Activated T-helper 1 cell treated with Interleukin-2 at 50 U/mL for 16 hours (primary cell): ENCODE measurements around the gene HECTD4.

Experiments used
- DNase-seq: peaks from one replicate; pipeline ENCODE4 v3.0.0-alpha.2; 2020; ENCODE audit warnings: low read depth

Gene HECTD4

DNA sequence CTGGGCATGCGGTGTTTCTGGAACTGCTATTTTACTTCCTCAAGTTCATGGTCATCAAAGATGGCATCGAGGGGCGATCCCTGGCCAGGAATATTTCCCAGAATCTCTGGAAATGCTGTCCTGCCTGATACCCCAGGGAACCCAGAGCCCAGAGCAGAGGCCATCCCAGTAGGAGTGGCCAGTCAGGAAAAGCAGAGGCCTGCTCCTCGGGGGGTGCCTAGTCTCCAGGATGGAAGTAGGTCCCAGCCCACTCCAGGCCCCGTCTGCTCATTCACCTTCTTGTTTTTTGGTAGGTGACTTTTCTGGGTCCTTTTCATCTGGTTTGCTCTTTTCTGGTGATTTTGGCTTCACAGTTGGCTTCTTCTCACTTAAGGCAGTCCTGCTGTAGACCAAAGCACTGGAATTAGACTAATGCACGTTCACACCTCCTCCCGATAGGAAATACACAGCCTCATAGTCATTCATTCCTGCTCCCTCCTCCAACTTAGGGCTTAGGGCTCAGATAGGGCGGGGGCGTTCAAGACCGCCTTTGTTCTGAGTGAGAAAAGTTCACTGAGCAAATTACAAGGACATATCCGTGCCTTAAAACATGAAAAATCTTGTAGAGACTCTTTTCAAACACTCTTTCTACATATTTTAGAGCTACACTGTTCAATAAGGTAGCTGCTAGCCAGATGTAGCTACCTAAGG lies 205.8 kb downstream of the HECTD4 start:
- DNase-seq = no peak

DNA sequence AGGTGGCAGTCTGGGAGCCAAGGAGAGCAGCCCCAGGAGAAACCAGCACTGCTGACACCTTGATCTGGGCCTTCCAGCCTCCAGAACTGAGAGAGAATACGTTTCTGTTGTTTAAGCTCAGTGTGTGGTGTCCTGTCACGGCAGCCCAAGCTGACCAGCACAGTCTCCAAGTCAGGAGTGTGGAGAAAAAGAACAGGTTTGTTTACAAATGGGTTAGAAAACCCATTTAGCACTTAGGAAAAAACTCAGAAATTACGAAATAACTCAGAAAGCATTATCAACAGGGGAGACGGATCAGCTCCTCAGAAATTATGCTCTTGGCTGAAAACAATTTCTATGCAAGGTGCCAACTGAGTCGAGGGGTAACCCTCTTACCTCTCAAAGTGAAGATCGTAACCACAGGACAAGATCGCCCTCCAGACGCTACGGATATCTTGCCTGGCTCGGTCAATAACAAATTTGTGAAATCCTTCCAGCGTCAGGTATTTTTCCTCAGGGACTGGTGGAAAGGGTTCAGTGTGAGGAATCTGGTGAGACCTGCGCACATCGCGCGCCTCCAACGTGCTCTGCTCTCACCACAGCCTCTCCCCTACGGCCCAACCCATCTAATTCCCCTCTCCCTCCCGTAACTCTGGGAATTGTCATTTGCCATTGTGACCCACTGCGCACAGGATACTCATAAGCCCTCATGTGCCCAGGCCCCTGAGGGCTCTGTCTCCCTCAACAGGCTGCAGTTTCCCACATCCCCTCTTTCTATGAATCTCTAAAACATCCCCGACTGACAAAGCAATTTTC lies 206.7 kb downstream of the HECTD4 start:
- no peak for DNase-seq

DNA sequence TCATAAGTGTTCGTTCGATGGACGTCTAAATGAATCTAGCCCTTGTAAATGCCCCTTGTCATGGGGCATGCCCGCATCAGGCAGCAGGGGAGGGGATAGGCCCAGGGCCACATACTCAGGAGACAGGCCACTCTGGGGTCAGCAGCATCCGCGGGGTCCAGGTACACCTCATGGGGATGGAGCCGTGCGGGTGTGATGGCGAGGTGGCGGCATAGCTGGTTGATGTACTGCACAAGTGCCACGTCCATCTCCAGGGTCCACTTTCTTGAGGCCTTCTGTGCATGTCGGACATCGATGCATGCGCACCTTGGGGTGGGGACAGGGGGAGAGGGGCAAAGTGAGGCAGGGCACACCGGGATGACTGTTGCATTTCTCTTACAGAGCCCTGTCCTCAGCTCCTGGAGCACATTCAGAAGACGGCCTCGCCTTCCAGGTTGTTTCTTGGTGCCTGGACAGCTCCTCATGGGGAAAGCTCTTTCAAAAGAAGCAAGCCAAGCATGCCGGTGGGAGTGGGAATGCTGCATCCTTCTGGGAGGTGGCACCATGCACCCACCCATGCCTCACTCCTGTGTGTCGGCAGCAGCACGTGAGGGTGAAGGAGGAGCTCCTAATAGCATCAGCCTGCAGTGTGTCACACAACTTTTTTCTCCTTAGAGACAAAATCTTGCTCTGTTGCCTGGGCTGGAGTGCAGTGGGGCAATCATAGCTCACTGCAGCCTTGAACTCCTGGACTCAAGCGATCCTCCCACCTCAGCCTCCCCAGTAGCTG lies 209.5 kb downstream of the HECTD4 start:
- no peak for DNase-seq

DNA sequence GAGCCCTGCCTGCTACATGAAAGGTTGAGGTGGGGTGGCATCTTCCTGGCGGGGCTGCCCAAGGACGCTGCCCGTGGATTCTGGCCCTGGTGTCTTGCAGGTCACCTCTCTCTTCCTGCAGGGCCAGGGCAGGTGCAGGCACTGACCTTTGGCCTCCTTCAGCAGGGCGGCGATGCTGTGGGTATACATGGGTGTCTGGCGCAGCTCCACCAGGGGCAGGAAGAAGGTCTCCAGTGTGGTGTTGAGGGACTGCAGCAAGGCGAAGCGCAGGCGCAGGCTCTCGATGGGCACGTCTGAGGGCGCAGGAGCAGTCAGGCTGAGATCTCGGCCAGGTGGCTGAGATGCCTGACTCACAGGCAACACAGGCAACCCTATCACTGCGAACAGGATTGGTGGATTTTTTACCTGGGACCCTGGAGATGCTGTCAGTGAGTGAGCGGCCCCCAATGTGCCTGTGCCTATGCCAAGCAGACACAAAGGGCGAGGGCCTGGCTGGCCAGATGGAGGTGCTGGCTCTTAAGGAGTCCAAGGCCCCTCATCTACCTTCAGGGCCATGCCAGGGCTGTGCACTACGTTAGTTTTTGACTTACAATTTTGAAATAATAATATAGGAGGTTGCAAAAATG lies 211.1 kb downstream of the HECTD4 start:
- DNase-seq = no peak

DNA sequence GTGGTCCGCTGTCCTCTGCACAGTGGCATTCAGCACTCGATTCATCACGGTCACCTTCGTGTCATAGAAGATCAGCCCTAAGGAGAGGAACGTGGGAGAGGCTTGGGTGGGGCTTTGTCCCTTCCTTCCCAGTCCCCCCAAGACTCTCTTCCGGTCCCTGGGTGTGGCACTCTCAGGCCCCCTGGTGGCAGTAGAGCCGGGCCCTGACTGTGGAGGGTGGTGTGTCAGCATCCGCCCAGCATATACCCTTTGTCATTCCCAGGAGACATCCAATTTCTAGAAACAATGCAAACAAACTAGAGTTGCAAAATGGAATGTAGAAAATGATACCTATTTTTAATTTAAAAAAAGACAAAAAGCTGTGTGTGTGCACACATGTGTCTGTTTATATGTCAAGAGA lies 211.9 kb downstream of the HECTD4 start:
- DNase-seq = no peak

DNA sequence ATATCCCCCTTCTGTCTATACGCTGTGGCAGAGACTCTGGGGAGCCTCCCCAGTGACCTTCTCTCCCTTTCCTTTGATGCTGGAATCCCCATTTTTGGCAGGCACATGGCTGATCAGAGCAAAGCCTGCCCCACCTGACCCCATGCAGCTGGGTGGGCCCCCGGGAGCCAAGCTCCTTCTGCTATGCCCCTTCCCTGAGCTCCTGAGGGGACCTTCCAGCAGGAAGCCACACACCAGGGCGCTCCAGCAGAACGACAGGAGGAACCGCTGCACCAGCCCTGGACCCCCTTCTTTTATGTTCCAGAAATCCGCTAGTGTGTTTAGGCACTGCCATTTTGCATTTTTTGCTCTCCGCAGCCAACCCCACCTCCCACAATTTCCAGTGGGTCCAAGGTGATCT lies 212.3 kb downstream of the HECTD4 start:
- no peak for DNase-seq

DNA sequence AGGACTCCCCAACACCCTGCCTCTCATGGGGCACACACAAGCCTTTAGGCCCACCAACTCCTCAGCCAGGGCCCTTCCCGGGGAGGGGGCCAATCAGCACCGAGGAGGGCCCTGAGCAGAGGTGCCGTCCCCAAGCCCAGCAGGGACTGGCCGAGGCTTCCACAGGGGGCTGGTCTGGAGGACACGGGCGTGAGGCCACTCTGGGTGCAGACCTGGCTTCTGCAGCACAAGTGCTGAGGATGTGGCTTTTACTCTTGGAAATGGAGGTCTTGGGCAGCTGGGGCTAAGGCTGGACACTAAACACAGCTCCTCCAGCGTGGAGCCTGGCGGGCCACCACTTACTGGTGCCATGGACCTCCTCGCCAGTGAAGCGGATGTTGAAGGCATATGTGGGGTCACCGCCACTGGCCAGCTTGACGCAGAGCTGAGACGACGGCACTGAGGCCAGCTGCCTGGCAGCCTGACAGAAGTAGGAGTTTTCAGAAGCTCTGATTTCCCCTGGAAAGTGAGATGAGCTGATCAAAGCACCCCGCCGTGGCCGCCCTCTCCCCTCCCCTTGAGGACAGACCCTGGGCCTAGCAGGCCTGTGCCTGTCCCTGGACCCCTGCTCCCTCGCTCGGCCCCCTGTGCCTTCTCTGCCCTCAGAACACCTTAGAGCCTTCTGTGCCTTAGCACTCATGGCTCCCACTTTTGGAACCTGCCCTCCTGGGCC lies 212.9 kb downstream of the HECTD4 start:
- no peak for DNase-seq

DNA sequence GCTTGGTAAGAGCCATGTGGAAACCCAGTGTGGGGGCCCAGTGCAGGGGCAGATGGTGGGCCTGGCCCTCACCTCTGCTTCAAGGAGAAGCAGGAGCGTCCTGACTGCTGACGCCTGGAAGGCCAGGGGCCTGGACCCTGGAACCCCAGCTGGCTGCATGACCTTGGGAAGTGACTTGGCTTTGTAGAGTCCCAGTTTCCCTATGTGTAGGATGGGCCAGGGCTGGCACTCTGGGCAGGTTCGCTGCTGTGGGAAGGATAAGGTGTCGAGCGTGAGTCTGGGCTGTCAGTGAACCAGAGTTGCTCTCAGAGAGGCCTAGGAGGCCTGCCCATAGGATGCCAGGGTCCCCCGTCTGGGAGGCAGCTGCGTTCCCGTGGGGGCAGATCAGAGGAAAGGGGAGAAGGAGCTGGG lies 213.7 kb downstream of the HECTD4 start:
- DNase-seq = no peak

DNA sequence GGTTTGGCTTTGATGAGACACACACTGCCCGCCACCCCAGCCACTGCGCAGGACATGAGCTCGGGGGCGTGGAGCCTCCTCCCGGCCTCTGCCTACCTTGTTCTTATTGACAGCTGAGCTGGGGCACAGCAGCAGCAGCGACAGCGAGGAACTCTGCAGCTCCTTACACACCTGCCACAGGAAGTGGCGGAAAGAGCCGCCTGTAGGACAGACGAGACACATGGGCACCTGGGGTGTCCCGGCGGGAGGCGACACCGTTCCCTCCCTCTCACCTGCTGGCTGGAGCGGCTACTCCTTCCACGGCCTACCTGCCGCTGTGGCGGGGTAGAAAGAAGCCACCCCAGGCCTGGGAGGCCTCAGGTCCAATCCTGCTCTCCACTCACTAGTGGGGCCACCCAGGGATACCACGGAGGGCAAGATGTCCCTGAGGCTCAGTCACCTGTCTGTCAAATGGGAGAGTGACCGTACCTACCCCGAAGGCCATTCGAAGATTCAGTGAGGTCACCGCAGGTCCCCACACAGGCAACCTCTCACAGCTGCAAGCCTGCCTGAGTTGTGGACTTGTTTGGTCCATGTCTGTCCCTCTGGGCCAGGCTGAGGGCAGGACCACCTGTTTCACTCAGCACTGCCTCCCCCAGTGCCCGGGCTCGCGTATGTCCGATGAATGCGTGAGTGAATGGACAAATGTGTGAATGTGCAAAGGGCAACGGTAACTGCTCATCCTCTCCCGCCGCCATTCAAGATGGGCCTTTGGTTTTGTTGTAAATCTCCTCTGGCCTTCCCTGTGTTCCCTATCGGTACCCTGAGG lies 214.3 kb downstream of the HECTD4 start:
- DNase-seq = no peak

DNA sequence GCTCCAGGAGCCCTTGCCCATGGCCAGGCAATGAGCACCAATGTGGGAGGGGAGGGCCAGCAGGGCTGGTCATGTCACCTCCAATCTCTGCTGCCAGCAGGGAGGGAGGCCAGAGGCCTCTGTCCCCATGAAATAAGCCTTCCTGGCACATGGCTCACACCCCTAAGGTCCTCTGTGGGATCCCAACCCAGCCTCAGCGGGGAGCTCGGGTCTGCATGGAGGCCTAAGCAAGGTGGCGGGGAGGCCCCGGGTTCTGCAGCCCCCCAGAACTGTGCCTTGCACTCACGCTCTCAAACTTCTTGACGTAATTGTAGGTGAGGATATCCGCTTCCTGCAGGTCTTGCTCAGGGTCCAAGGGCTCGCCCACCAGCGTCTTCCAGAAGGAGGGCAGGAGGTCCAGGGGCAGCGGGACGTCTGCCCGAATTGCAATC lies 215.2 kb downstream of the HECTD4 start:
- no peak for DNase-seq

DNA sequence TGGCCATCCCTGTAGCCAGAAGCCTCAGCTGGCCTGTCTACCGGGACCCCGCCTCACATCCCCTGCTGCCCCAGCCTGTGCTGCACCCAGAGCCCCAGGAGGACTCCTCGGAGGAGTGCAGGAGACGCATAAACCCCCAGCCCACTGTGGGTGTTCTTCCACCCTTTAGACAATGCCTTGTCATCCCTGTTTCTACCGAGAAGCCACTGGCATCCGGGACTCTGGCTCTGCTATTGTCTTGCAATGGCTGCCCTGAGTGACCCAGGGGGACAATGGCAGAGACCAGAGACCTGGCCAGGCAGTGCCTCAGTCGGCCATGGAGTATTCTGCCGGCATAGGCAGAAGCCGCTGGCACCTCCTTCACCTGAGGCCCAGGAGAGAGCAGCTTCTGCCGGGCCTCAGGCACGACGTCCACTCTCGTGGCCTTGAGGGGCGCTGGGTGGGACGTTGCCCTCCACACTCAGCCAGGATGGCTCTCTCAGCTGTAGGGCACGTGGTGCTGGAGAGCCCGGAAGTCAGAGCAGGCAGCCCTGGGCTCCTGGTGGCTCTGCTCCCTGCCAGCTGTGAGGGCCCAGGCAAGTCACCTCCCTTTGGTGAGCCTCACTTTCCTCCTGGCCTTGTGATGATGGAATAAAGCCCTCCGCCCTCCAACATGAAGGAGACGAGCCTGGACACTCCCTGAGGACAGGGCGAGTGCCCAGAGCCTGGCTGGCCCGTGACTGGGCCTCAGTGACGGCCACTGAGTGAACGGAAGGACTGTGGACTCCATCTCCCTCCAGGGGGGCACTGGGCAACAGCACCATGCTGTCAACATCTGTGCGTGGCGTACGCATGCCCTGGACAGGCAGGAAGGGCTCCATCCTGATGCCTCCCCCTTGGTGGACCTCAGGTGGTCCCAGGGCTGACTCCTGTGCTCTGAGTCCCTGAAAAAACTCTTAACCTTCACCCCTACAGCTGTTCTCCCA lies 215.9 kb downstream of the HECTD4 start:
- DNase-seq = no peak

DNA sequence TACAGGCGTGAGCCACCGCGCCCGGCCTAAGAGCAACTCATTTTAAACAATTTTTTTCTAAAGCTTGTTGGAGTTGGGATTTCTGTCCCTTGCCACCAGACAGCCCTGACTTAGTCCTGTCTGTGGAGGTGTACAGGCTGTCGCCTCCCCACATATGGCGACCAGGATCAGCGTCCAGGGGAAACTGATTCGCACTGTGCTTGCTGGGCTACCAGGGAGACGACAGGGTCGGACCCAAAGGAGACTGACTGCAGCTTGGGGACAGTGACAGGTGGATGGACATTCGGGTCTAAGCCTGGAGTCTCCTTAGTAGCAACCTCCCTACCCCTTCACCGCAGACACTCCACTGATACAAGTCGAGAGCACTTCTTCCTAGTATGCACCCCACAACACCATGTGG lies 216.6 kb downstream of the HECTD4 start:
- no peak for DNase-seq

DNA sequence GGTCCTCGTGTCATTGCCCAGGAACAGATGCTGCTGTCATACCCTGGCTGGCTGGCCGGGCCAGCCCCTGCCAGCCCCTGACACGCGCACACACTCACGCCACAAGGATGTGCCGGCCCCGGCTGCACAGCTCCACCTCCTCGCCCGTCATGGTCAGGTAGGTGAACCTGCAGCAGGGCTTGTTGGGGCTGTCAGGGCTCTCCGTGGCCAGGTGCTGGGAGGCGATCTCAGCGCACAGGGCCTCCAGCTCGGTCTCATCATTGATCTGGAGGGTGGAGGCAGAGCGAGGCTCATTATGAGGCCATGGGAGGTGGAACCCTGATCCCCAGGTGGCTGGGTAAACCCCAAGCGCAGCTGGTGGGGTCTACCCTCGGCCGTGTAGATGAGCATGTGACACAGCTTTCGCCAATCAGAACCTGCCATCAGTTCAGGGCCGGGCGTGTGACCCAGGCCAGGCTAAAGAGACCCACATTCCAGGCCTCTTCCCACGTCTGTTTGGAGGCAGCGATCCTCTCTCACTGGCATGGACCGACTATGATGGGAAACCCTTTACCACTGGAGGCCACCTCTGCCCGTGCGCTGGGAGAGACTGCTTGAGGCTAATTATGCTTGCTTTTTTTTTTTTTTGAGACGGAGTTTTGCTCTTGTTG lies 218.1 kb downstream of the HECTD4 start:
- no peak for DNase-seq

DNA sequence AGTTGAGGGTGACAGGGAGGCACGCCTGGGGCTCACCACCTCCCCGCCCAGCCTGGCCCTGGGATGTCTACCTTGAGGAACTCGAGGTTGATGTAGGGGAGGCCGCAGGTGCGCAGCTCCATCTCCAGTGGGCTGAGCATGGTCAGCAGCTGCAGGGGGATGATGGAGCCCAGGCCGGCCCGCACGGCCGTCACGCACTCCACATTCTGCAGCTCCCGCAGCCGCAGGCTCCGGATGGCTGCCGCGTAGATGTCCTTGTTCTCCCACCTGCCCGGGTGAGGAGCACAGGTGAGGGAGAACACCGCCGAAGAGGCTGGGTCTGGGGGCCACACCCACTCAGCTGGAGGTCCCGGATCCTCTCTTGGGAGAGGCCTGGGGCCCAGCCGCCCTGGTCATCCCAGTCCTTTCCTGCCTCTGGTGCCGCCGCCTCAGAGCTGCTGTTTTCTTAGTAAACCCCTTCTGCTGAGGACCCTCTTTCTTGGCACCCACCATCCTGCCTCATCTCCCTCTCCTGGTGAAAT lies 218.7 kb downstream of the HECTD4 start:
- DNase-seq = no peak

DNA sequence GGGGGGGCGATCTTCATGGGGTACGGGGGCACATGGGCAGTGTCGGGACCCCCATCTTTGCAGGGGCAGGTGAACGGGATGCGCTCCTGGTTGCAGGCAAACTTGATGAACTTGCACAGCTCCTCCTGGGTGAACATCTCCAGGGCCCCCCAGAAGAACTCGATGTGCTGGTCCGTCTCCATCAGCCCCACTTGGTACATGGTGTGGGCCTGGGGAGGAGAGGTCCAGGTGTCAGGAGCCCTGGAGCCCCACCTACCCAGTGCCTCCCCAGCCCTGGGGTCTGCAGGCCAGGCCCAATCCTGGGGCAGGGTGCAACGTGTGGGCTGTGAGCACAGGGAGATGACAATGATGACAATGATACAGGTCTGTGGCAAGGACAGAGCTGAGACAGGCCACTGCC lies 219.2 kb downstream of the HECTD4 start:
- DNase-seq = no peak

DNA sequence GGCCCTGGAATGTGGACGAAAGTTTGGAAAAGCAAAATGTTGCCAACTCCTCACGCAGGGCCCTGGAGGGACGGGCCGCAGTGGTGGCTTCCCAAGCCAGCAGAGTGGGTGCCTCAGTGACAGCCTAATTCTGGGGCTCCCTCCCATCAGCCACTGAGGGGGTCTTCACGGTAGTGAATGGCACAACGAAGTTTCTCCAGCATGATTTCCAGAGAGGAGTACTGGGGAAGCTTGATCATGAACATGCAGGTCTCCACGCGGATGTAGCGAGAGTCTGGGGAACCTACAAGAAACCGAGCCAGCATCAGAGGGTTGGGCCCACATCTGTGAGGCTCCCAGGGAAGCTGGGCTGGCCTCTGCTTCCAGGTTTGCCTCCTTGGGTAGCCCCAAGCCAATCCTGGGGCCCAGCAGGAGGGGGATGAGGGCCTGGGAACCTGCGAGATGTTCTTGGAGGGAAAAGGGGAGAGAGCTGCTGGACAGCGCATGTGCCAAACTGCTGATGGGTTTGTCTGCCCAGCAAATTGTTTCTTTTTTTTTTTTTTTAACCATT lies 219.9 kb downstream of the HECTD4 start:
- DNase-seq = no peak

DNA sequence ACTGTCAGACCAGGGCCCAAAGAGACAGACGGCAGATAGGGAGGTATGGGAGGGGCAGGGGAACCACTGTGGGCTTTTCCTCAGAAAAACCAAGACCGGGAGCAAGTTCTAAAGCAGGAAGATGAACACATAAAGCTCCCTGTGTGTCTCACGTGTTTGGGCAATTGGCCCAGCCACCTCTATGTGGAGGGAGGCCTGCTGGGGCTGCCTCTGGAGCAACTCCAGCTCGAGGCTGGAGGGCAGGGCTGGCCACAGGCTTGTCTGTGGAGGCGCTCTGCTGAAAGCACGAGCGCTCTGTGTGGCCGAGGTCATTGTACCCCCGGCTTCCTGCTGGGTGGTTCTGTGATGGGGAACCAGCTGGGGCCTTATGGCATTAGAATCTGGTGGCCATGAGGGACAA lies 220.5 kb downstream of the HECTD4 start:
- no peak for DNase-seq

DNA sequence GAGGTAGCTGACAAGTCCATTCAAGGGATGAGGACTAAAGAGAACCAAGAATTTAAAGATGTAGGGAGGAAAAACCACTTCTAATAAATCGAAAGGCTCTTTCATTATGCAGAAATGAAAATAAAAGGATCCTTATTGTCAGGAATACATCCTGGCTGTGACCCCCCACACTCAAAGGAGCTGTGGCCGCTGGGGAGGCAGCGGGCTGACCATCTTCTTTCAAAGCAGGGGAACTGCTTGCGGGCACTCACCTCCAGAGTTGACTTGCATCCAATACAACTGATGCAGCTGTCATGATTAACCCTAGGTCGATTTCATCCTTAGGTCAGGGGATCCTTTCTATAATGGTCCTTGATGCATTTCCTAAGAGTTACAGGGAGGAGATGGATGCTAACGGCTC lies 221.6 kb downstream of the HECTD4 start:
- no peak for DNase-seq

DNA sequence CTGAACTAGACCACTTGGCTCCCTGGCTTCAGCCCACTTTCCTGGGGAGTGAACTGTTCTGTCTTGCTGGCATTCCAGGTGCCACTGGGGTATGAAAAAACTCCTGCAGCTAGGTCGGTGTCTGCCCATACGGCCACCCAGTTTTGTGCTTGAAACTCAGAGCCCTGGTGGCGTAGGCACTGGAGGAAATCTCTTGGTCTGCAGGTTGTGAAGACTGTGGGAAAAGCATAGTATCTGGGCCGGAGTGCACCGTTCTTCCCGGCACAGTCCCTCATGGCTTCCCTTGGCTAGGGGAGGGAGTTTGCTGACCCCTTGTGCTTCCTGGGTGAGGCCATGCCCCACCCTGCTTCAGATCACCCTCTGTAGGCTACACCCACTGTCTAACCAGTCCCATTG lies 223.1 kb downstream of the HECTD4 start:
- no peak for DNase-seq
